ENCODE data around the gene JDP2.

JDP2 gene

DNA sequence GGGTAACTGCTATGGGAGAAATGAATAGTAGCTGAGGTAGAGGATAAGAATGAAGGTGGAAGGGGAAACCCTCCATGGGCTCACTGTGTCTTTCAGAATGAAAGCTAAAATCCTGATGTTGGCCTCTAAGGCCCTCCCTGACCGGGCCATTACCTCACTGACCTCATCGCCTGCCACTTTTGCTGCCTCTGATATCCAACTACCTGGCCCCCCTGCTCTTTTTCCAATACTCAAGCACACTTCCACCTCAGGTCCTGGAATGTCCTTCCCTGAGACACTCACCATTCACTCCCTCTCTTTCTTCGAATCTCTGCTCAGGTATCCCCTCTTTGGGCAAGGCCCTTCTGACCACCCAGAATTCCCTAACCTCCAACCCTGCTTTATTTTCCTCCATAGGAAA lies 93.0 kb downstream of the JDP2 start:
- no peak for DNase-seq

DNA sequence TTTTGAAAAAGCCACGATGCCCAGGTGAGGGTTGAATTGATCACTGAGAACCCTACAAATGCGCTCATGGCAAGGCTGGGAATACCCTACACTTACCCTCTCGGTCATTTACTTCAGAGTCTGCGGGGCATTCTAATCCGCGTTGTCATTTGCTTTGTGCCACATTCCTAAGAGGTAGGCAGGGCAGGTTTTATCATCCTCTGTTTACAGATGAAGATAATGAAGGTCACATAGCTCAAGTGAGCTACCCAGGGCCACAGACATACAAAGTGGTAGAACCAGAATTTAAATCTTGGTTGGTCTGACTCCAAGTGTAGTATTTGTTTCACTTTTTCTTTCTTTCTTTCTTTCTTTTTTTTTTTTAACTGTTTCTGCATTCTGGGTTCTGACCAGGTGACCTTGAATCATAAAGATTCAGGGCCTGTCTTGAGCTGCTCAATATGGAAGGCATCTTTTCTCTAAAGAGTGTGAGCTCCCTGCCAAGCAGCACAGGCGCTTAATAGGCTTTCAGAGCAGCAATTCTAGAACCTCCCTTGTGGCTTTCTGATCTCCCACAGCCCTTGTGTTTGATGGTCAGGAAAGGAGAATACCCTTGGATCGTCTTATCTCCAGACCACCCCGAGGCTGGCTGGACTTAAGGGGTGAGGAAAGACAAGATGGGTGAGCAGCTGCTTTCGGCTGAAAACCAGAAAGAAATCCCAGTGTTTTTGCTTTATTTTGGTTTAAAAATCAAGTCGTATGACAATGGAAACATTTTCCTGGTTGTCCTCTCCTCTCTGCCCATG lies 93.8 kb downstream of the JDP2 start:
- DNase-seq = no peak

- DNase-seq = peak; percentile 77
These were observed 94.6 kb downstream of the JDP2 start, which contains the start of gene BATF for GRCh38 chr14:75522224-75522982. Gene BATF, plus strand, starts transcription at chr14:75522469. Its CDS starts 214 bp downstream, at chr14:75522683.

- no peak for DNase-seq
These were observed 95.1 kb downstream of the JDP2 start for GRCh38 chr14:75522983-75523318.

All from stimulated activated naive CD4-positive, alpha-beta T cell treated with Interleukin-2 at 50 U/mL for 16 hours (primary cell).